K562 (cell line): ENCODE data around the gene MYH9. TPM values are rescaled to one million over a fixed set of nuclear protein-coding genes. Genes with fewer than 3 reads are reported as not detected.

Experiments used
- MLX ChIP-seq, 2 experiments: fragments of 450-650 bp in 1 of 2; sonication (generic) in 1 of 2; formaldehyde crosslinking; conservative IDR thresholded peaks; 2 replicates each; pipeline versions ENCODE4 v1.4.0 to v1.8.1; 2020 to 2022; ENCODE audit warnings: mild to moderate bottlenecking in 1 of 2, missing genetic modification reagents in 1 of 2
- PBX2 ChIP-seq, 2 experiments: IDR thresholded peaks in 1 of 2; conservative IDR thresholded peaks in 1 of 2; 2 replicates each; pipeline ENCODE4 v1.6.1; 2016; ENCODE audit warnings: low read depth in 2 of 2, mild to moderate bottlenecking in 1 of 2, missing compliant biosample characterization in 1 of 2, missing genetic modification characterization in 1 of 2, moderate library complexity in 1 of 2
- polyA plus RNA-seq, 8 experiments: library from polyadenylated mRNA; depleted of rRNA in 4 of 8; stranded (reverse) in 5 of 8; unstranded in 3 of 8; fragments of >200 nt; fragmentation: Nextera tagmentation in 2 of 8; fragmentation: Illumina TruSeq in 1 of 8; extraction: Ambion mirVana in 2 of 8; extraction: Trizol in 1 of 8; gene quantifications; 2 replicates each; pipeline versions ENCODE4 v1.2.1 to v1.2.3, GENCODE V29; 2011 to 2014; ENCODE audit warnings: inconsistent platforms in 1 of 8, missing spikeins in 1 of 8
- total RNA-seq, 7 experiments: library from RNA; depleted of rRNA in 6 of 7; stranded (reverse); fragments of >200 nt in 6 of 7; fragmentation: Illumina TruSeq in 2 of 7; extraction: Trizol in 2 of 7; gene quantifications; 2 replicates each; pipeline versions ENCODE4 v1.2.1 to v1.2.3, GENCODE V29; 2011 to 2021; ENCODE audit warnings: low replicate concordance in 1 of 7

MYH9 gene
- total and polyA plus RNA-seq, 9 of the 15 experiments (the other 6 are each of a cell fraction or from before 2014, with no cell fraction given): 0.71 to 111 (median 24.6) TPM

- peak; percentile 90 for TF ChIP-seq PBX2 (CRISPR knock-in tag; IDR thresholded peaks at IDR 0.05; ENCODE audit: low read depth)
- peak; percentile 98 for TF ChIP-seq PBX2 (tag; conservative IDR thresholded peaks at IDR 0.05; ENCODE audit: low read depth)
- TF ChIP-seq MLX (CRISPR knock-in tag; conservative IDR thresholded peaks at IDR 0.05): no peak
These were observed at the start of gene MYH9 (continued) for GRCh38 chr22:36387959-36388726.
